ENCODE measurements around the gene PACSIN2.

Gene PACSIN2

GRCh38 chr22:42991010-42991651 is 23.8 kb downstream of the PACSIN2 start:
- TF ChIP-seq, protein P1, sequence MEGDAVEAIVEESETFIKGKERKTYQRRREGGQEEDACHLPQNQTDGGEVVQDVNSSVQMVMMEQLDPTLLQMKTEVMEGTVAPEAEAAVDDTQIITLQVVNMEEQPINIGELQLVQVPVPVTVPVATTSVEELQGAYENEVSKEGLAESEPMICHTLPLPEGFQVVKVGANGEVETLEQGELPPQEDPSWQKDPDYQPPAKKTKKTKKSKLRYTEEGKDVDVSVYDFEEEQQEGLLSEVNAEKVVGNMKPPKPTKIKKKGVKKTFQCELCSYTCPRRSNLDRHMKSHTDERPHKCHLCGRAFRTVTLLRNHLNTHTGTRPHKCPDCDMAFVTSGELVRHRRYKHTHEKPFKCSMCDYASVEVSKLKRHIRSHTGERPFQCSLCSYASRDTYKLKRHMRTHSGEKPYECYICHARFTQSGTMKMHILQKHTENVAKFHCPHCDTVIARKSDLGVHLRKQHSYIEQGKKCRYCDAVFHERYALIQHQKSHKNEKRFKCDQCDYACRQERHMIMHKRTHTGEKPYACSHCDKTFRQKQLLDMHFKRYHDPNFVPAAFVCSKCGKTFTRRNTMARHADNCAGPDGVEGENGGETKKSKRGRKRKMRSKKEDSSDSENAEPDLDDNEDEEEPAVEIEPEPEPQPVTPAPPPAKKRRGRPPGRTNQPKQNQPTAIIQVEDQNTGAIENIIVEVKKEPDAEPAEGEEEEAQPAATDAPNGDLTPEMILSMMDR (IDR thresholded peaks at IDR 0.05; ENCODE audit: low read length, missing control alignments): no peak
- H3K4me3 ChIP-seq (replicated peaks; ENCODE audit: low read depth, low read length): no peak overlapping the region
- DNase-seq (ENCODE audit: low read depth): peak; percentile 67

GRCh38 chr22:42990131-42990838 is 24.7 kb downstream of the PACSIN2 start:
- TF ChIP-seq, protein P1 (IDR thresholded peaks at IDR 0.05; ENCODE audit: low read length, missing control alignments): peak; percentile 56
- peak; percentile 90 for DNase-seq (ENCODE audit: low read depth)
- H3K4me3 ChIP-seq (replicated peaks; ENCODE audit: low read depth, low read length): no peak overlapping the region

DNA sequence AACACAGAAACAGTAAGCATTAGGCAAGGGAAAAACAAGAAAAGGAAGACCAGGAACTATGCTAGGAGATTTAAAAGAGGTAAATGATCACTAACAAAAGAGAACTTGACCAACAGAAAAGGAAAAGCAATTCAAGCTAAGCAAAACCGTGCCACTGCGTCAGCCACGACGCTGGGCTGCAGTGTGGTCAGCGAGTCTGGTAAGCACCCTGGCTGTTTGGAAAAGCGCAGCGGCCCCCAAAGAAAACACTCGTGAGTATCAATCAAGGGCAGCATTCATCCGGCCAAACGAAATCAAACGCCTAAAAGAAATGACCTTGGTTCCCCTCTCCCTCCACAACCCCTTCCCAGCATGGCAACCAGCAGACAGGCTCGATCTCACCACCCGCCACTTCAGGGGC is 28.8 kb downstream of the PACSIN2 start:
- H3K4me3 ChIP-seq (replicated peaks; ENCODE audit: low read depth, low read length): no peak overlapping the region
- TF ChIP-seq, protein P1 (IDR thresholded peaks at IDR 0.05; ENCODE audit: low read length, missing control alignments): no peak
- DNase-seq (ENCODE audit: low read depth): no peak

DNA sequence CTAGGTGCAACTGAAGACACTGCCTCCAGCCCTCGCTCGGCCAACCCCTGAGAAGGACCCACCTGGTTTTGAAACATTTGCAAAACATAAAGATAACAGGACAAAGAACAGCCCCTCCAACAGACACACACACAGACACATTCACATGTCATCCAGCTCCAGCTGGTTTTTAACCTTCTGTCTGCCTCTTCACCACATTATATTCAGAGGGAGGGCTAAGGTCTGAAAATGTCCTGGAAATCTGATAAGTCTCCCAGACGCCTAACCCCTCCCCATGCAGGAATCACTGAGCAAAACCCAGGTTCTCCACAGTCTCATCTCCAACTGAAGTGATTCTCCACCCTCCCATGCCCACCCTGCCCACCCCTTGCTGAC is 29.4 kb downstream of the PACSIN2 start:
- TF ChIP-seq, protein P1 (IDR thresholded peaks at IDR 0.05; ENCODE audit: low read length, missing control alignments): no peak
- H3K4me3 ChIP-seq (replicated peaks; ENCODE audit: low read depth, low read length): no peak overlapping the region
- DNase-seq (ENCODE audit: low read depth): no peak

GRCh38 chr22:42984814-42985530 is 30.0 kb downstream of the PACSIN2 start:
- TF ChIP-seq, protein P1 (IDR thresholded peaks at IDR 0.05; ENCODE audit: low read length, missing control alignments): no peak

GRCh38 chr22:42984397-42984796 is 30.6 kb downstream of the PACSIN2 start:
- TF ChIP-seq, protein P1 (IDR thresholded peaks at IDR 0.05; ENCODE audit: low read length, missing control alignments): no peak
- no peak for DNase-seq (ENCODE audit: low read depth)
- no peak overlapping the region for H3K4me3 ChIP-seq (replicated peaks; ENCODE audit: low read depth, low read length)

More at GRCh38 chr22:42984814-42985530, 30.0 kb downstream of the PACSIN2 start:
- no peak overlapping the region for H3K4me3 ChIP-seq (replicated peaks; ENCODE audit: low read depth, low read length)
- no peak for DNase-seq (ENCODE audit: low read depth)

All from fibroblast of pulmonary artery (primary cell).